ENCODE measurements around the gene CST3. TPM values are rescaled to one million over a fixed set of nuclear protein-coding genes. Genes with fewer than 3 reads are reported as not detected.
"Not testable (repeated sequence)": the region's sequence is repeated elsewhere in the genome, so short reads cannot be mapped to it uniquely, and the experiment has no call there.

The CST3 gene
- total and polyA plus RNA-seq, 7 experiments from 2014 or later: 1.7 to 520 (median 20.5) TPM

DNA sequence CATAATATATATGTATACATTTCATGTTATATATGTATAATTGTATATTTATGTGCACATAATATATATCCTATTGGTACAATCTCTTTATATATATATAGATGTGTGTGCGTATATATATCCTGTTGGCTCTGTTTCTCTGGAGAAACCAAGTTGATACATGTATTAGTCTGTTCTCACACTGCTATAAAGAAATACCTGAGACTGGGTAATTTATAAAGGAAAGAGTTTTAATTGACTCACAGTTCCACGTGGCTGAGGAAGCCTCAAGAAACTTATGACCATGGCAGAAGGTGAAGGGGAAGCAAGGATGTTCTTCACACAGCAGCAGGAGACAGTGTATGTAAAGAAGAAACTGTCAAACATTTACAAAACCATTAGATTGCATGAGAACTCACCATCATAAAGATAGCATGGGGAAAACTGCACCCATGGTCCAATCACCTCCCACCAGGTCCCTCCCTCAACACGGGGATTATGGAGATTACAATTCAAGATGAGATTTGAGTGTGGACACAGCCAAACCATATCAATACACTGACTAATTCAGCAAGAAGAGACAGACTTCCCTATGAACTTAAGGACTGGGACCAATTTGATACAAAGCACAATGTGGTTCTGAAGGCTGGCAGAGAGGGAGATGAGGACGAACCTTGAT is 14.0 kb downstream of the CST3 start:
- Histone ChIP-seq H3K36me3 (ENCODE audit: control insufficient read depth in 2 of 3, insufficient read depth in 3 of 3, low read length in 3 of 3) (no peaks in the 10 kb centered on the region), H3K27me3 (ENCODE audit: control insufficient read depth in 2 of 2, insufficient read depth in 2 of 2, low read length in 2 of 2) (no peaks in the 10 kb centered on the region), H3K4me1 (ENCODE audit: control insufficient read depth in 2 of 2, insufficient read depth in 2 of 2, low read length in 2 of 2) (no peaks in the 10 kb centered on the region), H3K4me3 (ENCODE audit: low read length) (no peak overlapping the region), H3K27ac (ENCODE audit: low read depth, low read length) (no peak overlapping the region), H3K9me3 (ENCODE audit: control insufficient read depth in 2 of 3, low read length in 3 of 3) (no peaks in the 10 kb centered on the region)
- POLR2A ChIA-PET: no interaction called here
- no peak overlapping the region for H3K4me3 Mint-ChIP-seq
- DNase-seq (no peak), ATAC-seq (no peak)
- H3K27ac Mint-ChIP-seq: no peak overlapping the region
- intact Hi-C loops (cut with micrococcal nuclease): no loop called here
- peaks cover 0 to 4% (median 0%) of the 10 kb centered on the region in 7 donors for H3K4me1 Mint-ChIP-seq
- H3K9me3 Mint-ChIP-seq: no peaks in the 10 kb centered on the region
- CTCF ChIA-PET: no interaction called here
- no peaks in the 10 kb centered on the region for H3K36me3 Mint-ChIP-seq
- peaks cover 10 to 42% (median 14%) of the 10 kb centered on the region in 5 donors for H3K27me3 Mint-ChIP-seq

GRCh38 chr20:23622839-23623343 is 14.9 kb downstream of the CST3 start:
- ChIA-PET CTCF (no interaction called here), POLR2A (no interaction called here)
- Histone ChIP-seq H3K4me1 (ENCODE audit: control insufficient read depth in 2 of 2, insufficient read depth in 2 of 2, low read length in 2 of 2) (no peaks in the 10 kb centered on the region), H3K27me3 (ENCODE audit: control insufficient read depth in 2 of 2, insufficient read depth in 2 of 2, low read length in 2 of 2) (no peaks in the 10 kb centered on the region), H3K9me3 (ENCODE audit: control insufficient read depth in 2 of 3, low read length in 3 of 3) (no peaks in the 10 kb centered on the region), H3K4me3 (ENCODE audit: low read length) (no peak overlapping the region), H3K36me3 (ENCODE audit: control insufficient read depth in 2 of 3, insufficient read depth in 3 of 3, low read length in 3 of 3) (no peaks in the 10 kb centered on the region), H3K27ac (ENCODE audit: low read depth, low read length) (no peak overlapping the region)
- Mint-ChIP-seq H3K4me3 (peak overlapping the region in 1 of 10 donors; percentile 40), H3K27ac (no peak overlapping the region), H3K27me3 (peaks cover 10 to 47% (median 19%) of the 10 kb centered on the region in 5 donors), H3K9me3 (peaks cover 0 to 6% (median 0%) of the 10 kb centered on the region in 11 donors), H3K36me3 (no peaks in the 10 kb centered on the region), H3K4me1 (peaks cover 0 to 4% (median 0%) of the 10 kb centered on the region in 7 donors)
- ATAC-seq (peak; percentile 60), DNase-seq (no peak)
- intact Hi-C loops (cut with micrococcal nuclease): no loop called here

- intact Hi-C loops (cut with micrococcal nuclease); DNase-seq; H3K27ac Mint-ChIP-seq; POLR2A ChIA-PET; H3K27ac ChIP-seq (ENCODE audit: low read depth, low read length); H3K36me3 Mint-ChIP-seq; H3K9me3 ChIP-seq (ENCODE audit: control insufficient read depth in 2 of 3, low read length in 3 of 3); H3K4me1 Mint-ChIP-seq; ATAC-seq; H3K9me3 Mint-ChIP-seq; H3K36me3 ChIP-seq (ENCODE audit: control insufficient read depth in 2 of 3, insufficient read depth in 3 of 3, low read length in 3 of 3); H3K27me3 ChIP-seq (ENCODE audit: control insufficient read depth in 2 of 2, insufficient read depth in 2 of 2, low read length in 2 of 2); H3K4me3 ChIP-seq (ENCODE audit: low read length); H3K4me3 Mint-ChIP-seq; H3K4me1 ChIP-seq (ENCODE audit: control insufficient read depth in 2 of 2, insufficient read depth in 2 of 2, low read length in 2 of 2); CTCF ChIA-PET: not testable (repeated sequence)
- peaks cover 10 to 47% (median 20%) of the 10 kb centered on the region in 5 donors for H3K27me3 Mint-ChIP-seq
These were observed 15.4 kb downstream of the CST3 start for GRCh38 chr20:23622401-23622800.

DNA sequence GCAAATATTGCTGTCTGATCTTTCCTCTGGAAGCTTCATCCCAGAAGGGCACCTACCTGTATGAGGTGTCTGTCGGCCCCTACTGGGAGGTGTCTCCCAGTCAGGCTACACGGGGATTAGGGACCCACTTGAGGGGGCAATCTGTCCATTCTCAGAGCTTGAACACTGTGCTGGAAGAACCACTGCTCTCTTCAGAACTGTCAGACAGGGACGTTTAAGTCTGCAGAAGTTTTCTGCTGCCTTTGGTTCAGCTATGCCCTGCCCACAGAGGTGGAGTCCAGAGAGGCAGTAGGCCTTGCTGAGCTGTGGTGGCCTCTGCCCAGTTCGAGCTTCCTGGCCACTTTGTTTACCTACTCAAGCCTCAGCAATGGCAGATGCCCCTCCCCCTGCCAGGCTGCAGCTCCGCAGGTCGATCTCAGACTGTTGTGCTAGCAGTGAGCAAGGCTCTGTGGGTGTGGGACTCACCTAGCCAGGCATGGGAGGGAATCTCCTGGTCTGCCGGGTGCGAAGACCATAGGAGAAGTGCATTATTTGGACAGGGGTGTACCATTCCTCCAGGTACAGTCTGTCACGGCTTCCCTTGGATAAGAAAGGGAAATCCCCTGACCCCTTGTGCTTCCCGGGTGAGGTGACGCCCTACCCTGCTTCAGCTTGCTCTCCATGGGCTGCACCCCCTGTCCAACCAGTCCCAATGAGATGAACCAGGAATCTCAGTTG is 16.9 kb downstream of the CST3 start:
- ATAC-seq; H3K27ac Mint-ChIP-seq; DNase-seq; H3K36me3 ChIP-seq (ENCODE audit: control insufficient read depth in 2 of 3, insufficient read depth in 3 of 3, low read length in 3 of 3); H3K4me1 ChIP-seq (ENCODE audit: control insufficient read depth in 2 of 2, insufficient read depth in 2 of 2, low read length in 2 of 2); H3K4me1 Mint-ChIP-seq; H3K4me3 ChIP-seq (ENCODE audit: low read length); H3K9me3 Mint-ChIP-seq; H3K9me3 ChIP-seq (ENCODE audit: control insufficient read depth in 2 of 3, low read length in 3 of 3); H3K36me3 Mint-ChIP-seq; H3K27ac ChIP-seq (ENCODE audit: low read depth, low read length); POLR2A ChIA-PET; intact Hi-C loops (cut with micrococcal nuclease); H3K4me3 Mint-ChIP-seq; H3K27me3 ChIP-seq (ENCODE audit: control insufficient read depth in 2 of 2, insufficient read depth in 2 of 2, low read length in 2 of 2); CTCF ChIA-PET: not testable (repeated sequence)
- peaks cover 10 to 47% (median 22%) of the 10 kb centered on the region in 5 donors for H3K27me3 Mint-ChIP-seq

DNA sequence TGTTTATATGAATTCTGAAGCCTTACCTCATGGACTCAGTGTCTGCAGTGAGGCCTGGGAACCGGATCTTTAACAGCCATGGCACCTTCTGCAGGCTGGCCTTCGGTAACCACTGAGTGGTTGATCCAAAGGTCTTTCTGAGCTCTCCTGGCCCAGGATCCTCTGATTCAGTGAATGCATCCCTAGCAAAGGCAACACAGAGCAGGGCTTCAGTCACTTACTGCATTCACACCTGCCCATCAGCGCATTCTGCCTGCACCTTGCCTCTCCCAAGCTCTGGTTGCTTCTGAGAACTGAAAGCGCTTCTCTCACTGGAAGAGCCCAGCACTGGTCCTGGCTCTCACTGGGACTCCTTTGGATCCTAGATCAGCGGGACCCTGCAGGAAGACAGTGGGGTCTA is 23.6 kb downstream of the CST3 start:
- intact Hi-C loops (cut with micrococcal nuclease): no loop called here
- no peaks in the 10 kb centered on the region for H3K4me1 ChIP-seq (ENCODE audit: control insufficient read depth in 2 of 2, insufficient read depth in 2 of 2, low read length in 2 of 2)
- H3K4me3 ChIP-seq (ENCODE audit: low read length): no peak overlapping the region
- no peaks in the 10 kb centered on the region for H3K36me3 Mint-ChIP-seq
- H3K4me3 Mint-ChIP-seq: no peak overlapping the region
- no peak overlapping the region for H3K27ac ChIP-seq (ENCODE audit: low read depth, low read length)
- no peaks in the 10 kb centered on the region for H3K36me3 ChIP-seq (ENCODE audit: control insufficient read depth in 2 of 3, insufficient read depth in 3 of 3, low read length in 3 of 3)
- ChIA-PET POLR2A (no interaction called here), CTCF (no interaction called here)
- no peak overlapping the region for H3K27ac Mint-ChIP-seq
- H3K9me3 Mint-ChIP-seq: peaks cover 0 to 6% (median 0%) of the 10 kb centered on the region in 11 donors
- DNase-seq (no peak), ATAC-seq (no peak)
- no peaks in the 10 kb centered on the region for H3K9me3 ChIP-seq (ENCODE audit: control insufficient read depth in 2 of 3, low read length in 3 of 3)
- H3K27me3 ChIP-seq (ENCODE audit: control insufficient read depth in 2 of 2, insufficient read depth in 2 of 2, low read length in 2 of 2): peaks cover 0 to 3% of the 10 kb centered on the region in 2 donors
- no peaks in the 10 kb centered on the region for H3K4me1 Mint-ChIP-seq
- H3K27me3 Mint-ChIP-seq: peaks cover 7 to 21% (median 8%) of the 10 kb centered on the region in 5 donors

- Mint-ChIP-seq H3K9me3 (peaks cover 0 to 6% (median 0%) of the 10 kb centered on the region in 11 donors), H3K27me3 (peaks cover 6 to 16% (median 6%) of the 10 kb centered on the region in 5 donors), H3K36me3 (no peaks in the 10 kb centered on the region), H3K4me3 (no peak overlapping the region), H3K4me1 (no peaks in the 10 kb centered on the region), H3K27ac (no peak overlapping the region)
- CTCF ChIA-PET: no interaction called here
- POLR2A ChIA-PET: no interaction called here
- DNase-seq (no peak), ATAC-seq (no peak)
- intact Hi-C loops (cut with micrococcal nuclease): no loop called here
- no peaks in the 10 kb centered on the region for H3K36me3 ChIP-seq (ENCODE audit: control insufficient read depth in 2 of 3, insufficient read depth in 3 of 3, low read length in 3 of 3)
- no peak overlapping the region for H3K27ac ChIP-seq (ENCODE audit: low read depth, low read length)
- no peaks in the 10 kb centered on the region for H3K9me3 ChIP-seq (ENCODE audit: control insufficient read depth in 2 of 3, low read length in 3 of 3)
- no peaks in the 10 kb centered on the region for H3K4me1 ChIP-seq (ENCODE audit: control insufficient read depth in 2 of 2, insufficient read depth in 2 of 2, low read length in 2 of 2)
- no peak overlapping the region for H3K4me3 ChIP-seq (ENCODE audit: low read length)
- H3K27me3 ChIP-seq (ENCODE audit: control insufficient read depth in 2 of 2, insufficient read depth in 2 of 2, low read length in 2 of 2): peaks cover 0 to 3% of the 10 kb centered on the region in 2 donors
These were observed 24.1 kb downstream of the CST3 start for GRCh38 chr20:23613676-23614075.

DNA sequence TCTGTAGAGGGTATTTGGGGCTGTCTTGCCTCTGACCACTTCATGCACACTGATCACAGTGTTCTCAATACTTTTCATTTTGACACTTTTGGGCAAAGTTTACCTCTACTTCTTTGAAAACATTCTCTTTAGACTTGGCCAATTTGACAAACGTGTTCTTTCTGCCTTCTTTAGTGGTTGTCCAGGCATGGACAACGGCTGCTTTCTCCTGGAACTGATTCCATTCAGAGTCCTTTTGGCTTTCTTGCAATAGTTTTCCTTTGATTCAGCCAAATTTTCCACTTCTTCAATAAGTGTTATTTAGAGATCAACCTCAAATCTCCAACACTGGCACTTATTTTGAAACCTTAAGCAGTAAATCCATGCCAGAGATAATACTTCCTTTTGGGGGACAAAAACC is 25.4 kb downstream of the CST3 start:
- Mint-ChIP-seq H3K27me3 (peaks cover 0 to 8% (median 0%) of the 10 kb centered on the region in 5 donors), H3K4me1 (no peaks in the 10 kb centered on the region), H3K36me3 (no peaks in the 10 kb centered on the region), H3K4me3 (no peak overlapping the region), H3K9me3 (peaks cover 0 to 6% (median 0%) of the 10 kb centered on the region in 11 donors), H3K27ac (no peak overlapping the region)
- Histone ChIP-seq H3K36me3 (ENCODE audit: control insufficient read depth in 2 of 3, insufficient read depth in 3 of 3, low read length in 3 of 3) (no peaks in the 10 kb centered on the region), H3K4me3 (ENCODE audit: low read length) (no peak overlapping the region), H3K9me3 (ENCODE audit: control insufficient read depth in 2 of 3, low read length in 3 of 3) (no peaks in the 10 kb centered on the region), H3K27me3 (ENCODE audit: control insufficient read depth in 2 of 2, insufficient read depth in 2 of 2, low read length in 2 of 2) (peaks cover 0 to 3% of the 10 kb centered on the region in 2 donors), H3K27ac (ENCODE audit: low read depth, low read length) (no peak overlapping the region), H3K4me1 (ENCODE audit: control insufficient read depth in 2 of 2, insufficient read depth in 2 of 2, low read length in 2 of 2) (no peaks in the 10 kb centered on the region)
- CTCF ChIA-PET: no interaction called here
- intact Hi-C loops (cut with micrococcal nuclease): no loop called here
- DNase-seq (no peak), ATAC-seq (no peak)
- POLR2A ChIA-PET: no interaction called here
